K562 (cell line): Measurements from ENCODE around the gene PELI2. TPM values are rescaled to one million over a fixed set of nuclear protein-coding genes. Genes with fewer than 3 reads are reported as not detected.

Experiments
- CBX5 ChIP-seq: IDR thresholded peaks from 2 replicates; pipeline ENCODE4 v1.6.1; 2014; ENCODE audit warnings: low read depth, borderline replicate concordance
- CCNT2 ChIP-seq: IDR thresholded peaks from 2 replicates; pipeline ENCODE4 v1.6.1; 2011; ENCODE audit warnings: borderline replicate concordance, low read depth, mild to moderate bottlenecking, moderate library complexity, mixed read lengths, low read length; ENCODE audit not compliant: insufficient read length; ENCODE audit errors: extremely low read depth
- CUX1 ChIP-seq: fragments of 200-800 bp; sonication (Bioruptor generic); IDR thresholded peaks from 2 replicates; pipeline ENCODE4 v1.6.1; 2016; ENCODE audit warnings: missing genetic modification characterization, missing compliant biosample characterization
- FOXA3 ChIP-seq, 2 experiments: fragments of 450-650 bp in 1 of 2; sonication (generic) in 1 of 2; formaldehyde crosslinking; IDR thresholded peaks in 1 of 2; conservative IDR thresholded peaks in 1 of 2; 2 replicates each; pipeline versions ENCODE4 v1.4.0 to v1.8.0; 2020 to 2022; ENCODE audit warnings: mild to moderate bottlenecking in 2 of 2, missing genetic modification reagents in 1 of 2
- HOMEZ ChIP-seq: fragments of 250-450 bp; sonication (Bioruptor Pico); IDR thresholded peaks from 2 replicates; pipeline ENCODE4 v1.4.0; 2020; ENCODE audit warnings: mild to moderate bottlenecking, moderate library complexity
- JUN ChIP-seq, 2 experiments: sonication (generic) in 1 of 2; formaldehyde crosslinking in 1 of 2; IDR thresholded peaks; 2 replicates each; pipeline versions ENCODE4 v1.6.1 to v1.8.0; 2012 to 2022; ENCODE audit warnings: borderline replicate concordance in 2 of 2, mild to moderate bottlenecking in 2 of 2, improper control_type of control experiment in 1 of 2, low read depth in 1 of 2, low read length in 1 of 2, missing genetic modification reagents in 1 of 2
- KLF10 ChIP-seq: fragments of 250-450 bp; sonication (Bioruptor Pico); IDR thresholded peaks from 2 replicates; pipeline ENCODE4 v1.6.1; 2021; ENCODE audit warnings: matching md5 sums
- MIER1 ChIP-seq: fragments of 450-650 bp; IDR thresholded peaks from 2 replicates; pipeline ENCODE4 v1.6.1; 2016; ENCODE audit warnings: antibody characterized with exemption, mild to moderate bottlenecking, low read depth
- NFIX ChIP-seq: fragments of 250-450 bp; sonication (Bioruptor Pico); IDR thresholded peaks from 2 replicates; pipeline ENCODE4 v1.4.0; 2020; ENCODE audit warnings: low read depth, mild to moderate bottlenecking, moderate library complexity
- SNIP1 ChIP-seq: fragments of 450-650 bp; IDR thresholded peaks from 2 replicates; pipeline ENCODE4 v1.7.1; 2017; ENCODE audit warnings: low read depth, mild to moderate bottlenecking
- STAG1 ChIP-seq: sonication (generic); formaldehyde crosslinking; IDR thresholded peaks from 2 replicates; pipeline ENCODE4 v1.5.0; 2020; ENCODE audit warnings: missing genetic modification reagents, borderline replicate concordance
- TRIM28 ChIP-seq: fragments of 450-650 bp; IDR thresholded peaks from 2 replicates; pipeline ENCODE4 v1.6.1; 2017
- U2AF2 ChIP-seq: fragments of 200-400 bp; formaldehyde crosslinking; optimal IDR thresholded peaks from 2 replicates; pipeline ENCODE3; 2017; ENCODE audit warnings: low read depth, mild to moderate bottlenecking, low read length
- ZBTB1 ChIP-seq: sonication (generic); formaldehyde crosslinking; IDR thresholded peaks from 2 replicates; pipeline ENCODE4 v1.8.1; 2023; ENCODE audit warnings: missing genetic modification reagents, low read depth, mild to moderate bottlenecking, borderline replicate concordance
- ZC3H4 ChIP-seq: sonication (generic); formaldehyde crosslinking; IDR thresholded peaks from 2 replicates; pipeline ENCODE4 v1.9.0; 2021; ENCODE audit warnings: missing genetic modification reagents, borderline replicate concordance
- polyA plus RNA-seq, 8 experiments: library from polyadenylated mRNA; depleted of rRNA in 4 of 8; stranded (reverse) in 5 of 8; unstranded in 3 of 8; fragments of >200 nt; fragmentation: Nextera tagmentation in 2 of 8; fragmentation: Illumina TruSeq in 1 of 8; extraction: Ambion mirVana in 2 of 8; extraction: Trizol in 1 of 8; gene quantifications; 2 replicates each; pipeline versions ENCODE4 v1.2.1 to v1.2.3, GENCODE V29; 2011 to 2014; ENCODE audit warnings: inconsistent platforms in 1 of 8, missing spikeins in 1 of 8
- total RNA-seq, 7 experiments: library from RNA; depleted of rRNA in 6 of 7; stranded (reverse); fragments of >200 nt in 6 of 7; fragmentation: Illumina TruSeq in 2 of 7; extraction: Trizol in 2 of 7; gene quantifications; 2 replicates each; pipeline versions ENCODE4 v1.2.1 to v1.2.3, GENCODE V29; 2011 to 2021; ENCODE audit warnings: low replicate concordance in 1 of 7
- TF ChIP-seq, protein P1 (sequence below): fragments of 250-450 bp; sonication (Bioruptor Pico); IDR thresholded peaks from 2 replicates; pipeline ENCODE4 v1.5.0; 2021; ENCODE audit warnings: mild to moderate bottlenecking, moderate library complexity

PELI2 gene
- total and polyA plus RNA-seq, 9 of the 15 experiments (the other 6 are each of a cell fraction or from before 2014, with no cell fraction given), result 0.20 to 1.5 (median 0.44) TPM

DNA sequence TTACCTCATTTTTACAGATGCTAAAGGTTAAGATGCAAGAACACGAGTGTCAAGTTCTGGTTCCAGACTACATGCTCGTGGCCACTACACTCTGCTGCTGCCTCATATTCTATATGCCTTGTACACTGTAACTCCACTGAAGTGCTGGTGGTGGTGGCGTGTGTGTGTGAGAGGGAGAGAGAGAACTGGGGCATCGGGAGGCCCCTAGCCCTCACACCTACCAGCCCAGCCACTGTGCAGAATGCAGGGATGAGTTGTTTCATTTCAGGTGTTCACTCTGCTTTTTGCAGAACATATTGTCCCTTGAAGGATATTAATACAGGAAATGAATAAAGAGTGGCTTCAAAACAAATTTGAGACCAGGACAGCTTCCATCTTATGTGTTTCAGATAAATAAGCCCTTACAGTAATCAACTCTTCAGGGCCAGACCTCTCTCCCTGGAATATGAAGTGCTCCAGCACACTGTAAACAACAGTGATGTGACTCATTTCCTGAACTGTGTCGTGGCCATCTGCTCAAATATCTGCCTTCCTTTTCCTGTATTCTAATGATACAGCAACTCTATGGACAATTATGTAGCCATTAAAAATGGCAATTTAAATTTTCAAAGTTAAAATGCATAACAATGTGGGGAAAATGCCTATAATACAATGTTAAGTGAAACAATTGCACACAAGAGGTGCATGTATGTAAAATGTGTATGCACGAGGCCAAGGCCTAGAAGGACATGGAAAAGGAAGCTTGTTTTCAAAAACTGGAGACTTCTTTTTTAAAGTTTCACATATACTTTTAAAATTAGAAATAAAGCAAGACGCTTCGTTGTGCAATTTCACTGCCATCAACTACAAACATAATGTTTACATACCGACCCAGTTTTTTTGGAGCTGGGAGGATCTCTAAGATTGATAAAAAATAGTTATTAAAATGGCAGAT, 215.4 kb downstream of the PELI2 start (continued):
- TF ChIP-seq, protein P1, sequence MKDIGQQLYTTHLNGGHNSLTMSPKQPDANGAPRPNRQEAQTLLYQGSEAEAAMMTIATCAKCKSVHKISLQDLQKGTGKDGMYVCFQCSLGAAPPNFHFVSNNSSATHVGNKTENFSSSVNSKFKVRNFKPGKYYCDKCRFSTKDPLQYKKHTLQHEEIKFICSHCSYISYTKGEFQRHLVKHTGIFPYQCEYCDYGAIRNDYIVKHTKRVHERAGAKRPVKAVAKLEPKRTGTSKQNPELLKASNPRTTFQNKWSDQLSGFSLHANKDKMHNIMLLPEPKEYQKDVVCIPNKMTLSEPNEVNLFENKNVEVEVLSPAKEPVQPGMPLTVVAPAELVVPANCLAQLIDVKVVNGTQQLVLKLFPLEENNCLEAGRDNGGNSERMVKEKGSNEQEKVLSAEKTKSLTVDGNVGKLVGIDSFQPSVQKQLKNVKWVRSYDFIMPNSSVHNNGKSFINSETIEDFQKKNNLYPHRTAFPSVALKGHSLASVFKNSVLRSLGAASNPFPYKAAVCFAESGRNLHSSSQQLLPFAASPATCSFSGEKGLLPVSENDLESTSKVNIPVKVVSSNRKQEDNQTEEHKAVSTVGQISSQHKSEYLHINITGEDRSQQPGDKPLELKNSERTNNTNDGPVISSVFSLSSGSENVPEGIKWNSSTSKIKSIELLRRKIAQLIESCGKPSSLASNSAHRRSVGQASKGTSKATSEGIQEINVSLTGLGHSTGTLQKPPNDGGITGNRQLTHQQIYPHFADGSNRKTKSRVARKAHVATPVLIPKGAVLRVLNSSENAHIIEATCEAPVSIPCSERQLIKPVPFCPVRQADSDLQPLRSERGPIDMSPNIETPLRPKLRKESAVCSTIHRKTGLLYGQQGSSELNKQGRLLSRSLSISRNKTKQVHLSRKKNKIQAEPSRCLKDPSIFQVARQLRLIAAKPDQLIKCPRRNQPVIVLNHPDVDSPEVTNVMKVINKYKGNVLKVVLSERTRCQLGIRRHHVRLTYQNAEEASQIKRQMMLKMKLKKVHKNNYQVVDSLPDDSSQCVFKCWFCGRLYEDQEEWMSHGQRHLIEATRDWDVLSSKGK (CRISPR knock-in tag), result no peak
- TF ChIP-seq ZC3H4 (CRISPR knock-in tag) (no peak), U2AF2 (no peak), FOXA3 (CRISPR knock-in tag; conservative IDR thresholded peaks at IDR 0.05 in 1 of 2, IDR thresholded peaks at IDR 0.05 in 1 of 2) (peak in 1 of 2 experiments; percentile 72; a peak in 2 of 4 replicates), CCNT2 (no peak), ZBTB1 (CRISPR knock-in tag) (no peak), HOMEZ (CRISPR knock-in tag) (no peak), JUN (IDR thresholded peaks at IDR 0.05; ENCODE audit: borderline replicate concordance, low read depth, low read length) (peak; percentile 57; the same call in 1 of the 2 replicates), JUN (CRISPR knock-in tag; IDR thresholded peaks at IDR 0.05; ENCODE audit: borderline replicate concordance) (no peak), NFIX (CRISPR knock-in tag) (no peak), MIER1 (no peak), KLF10 (CRISPR knock-in tag) (no peak), STAG1 (no peak), TRIM28 (no peak), SNIP1 (no peak), CBX5 (no peak), CUX1 (CRISPR knock-in tag) (no peak)
